IPS-NIHi7 (cell line): Measurements from ENCODE around the gene CHMP2A.
"Not testable (repeated sequence)": the region's sequence is repeated elsewhere in the genome, so short reads cannot be mapped to it uniquely, and the experiment has no call there.

Experiments
- DNase-seq: peaks from one replicate; pipeline ENCODE4 v3.0.0; 2012; ENCODE audit warnings: mixed read lengths; ENCODE audit errors: extremely low spot score

The CHMP2A gene

GRCh38 chr19:58555369-58555885 lies 522 bp upstream of the CHMP2A start:
- DNase-seq: no peak

- no peak for DNase-seq
Measured at GRCh38 chr19:58553799-58554493, 959 bp downstream of the CHMP2A start.

- DNase-seq: no peak
Measured at GRCh38 chr19:58552655-58553054, 2.2 kb downstream of the CHMP2A start.

GRCh38 chr19:58551577-58552471 lies 3.1 kb downstream of the CHMP2A start:
- DNase-seq: no peak

GRCh38 chr19:58551123-58551497 lies 3.8 kb downstream of the CHMP2A start:
- no peak for DNase-seq

- no peak for DNase-seq
Measured at GRCh38 chr19:58550362-58551122, 4.4 kb downstream of the CHMP2A start.

GRCh38 chr19:58549664-58550361 lies 5.1 kb downstream of the CHMP2A start:
- no peak for DNase-seq

- no peak for DNase-seq
Measured at GRCh38 chr19:58548859-58549663, 5.8 kb downstream of the CHMP2A start.

GRCh38 chr19:58547323-58548312 lies 7.3 kb downstream of the CHMP2A start:
- DNase-seq: no peak

- DNase-seq: no peak
Measured at GRCh38 chr19:58546019-58546530, 8.8 kb downstream of the CHMP2A start.

GRCh38 chr19:58545286-58546018 lies 9.5 kb downstream of the CHMP2A start:
- DNase-seq: no peak

- peak; percentile 78 for DNase-seq
Measured at GRCh38 chr19:58544591-58545285, 10.2 kb downstream of the CHMP2A start.

GRCh38 chr19:58543826-58544590 lies 10.9 kb downstream of the CHMP2A start, which contains the start of gene TRIM28:
TRIM28 (plus strand) TSS chr19:58544064; CDS start chr19:58544758, 694 bp downstream.
- peak; percentile 97 for DNase-seq

GRCh38 chr19:58542641-58543372 lies 12.1 kb downstream of the CHMP2A start:
- not testable (repeated sequence) for DNase-seq

- not testable (repeated sequence) for DNase-seq
Measured at GRCh38 chr19:58539169-58539559, 15.7 kb downstream of the CHMP2A start.
